ENCODE results near the gene ASH1L.
"Not testable (repeated sequence)": the region's sequence is repeated elsewhere in the genome, so short reads cannot be mapped to it uniquely, and the experiment has no call there.

Gene ASH1L

GRCh38 chr1:155561779-155562580 is 623 bp downstream of the ASH1L start:
- not testable (repeated sequence) for DNase-seq

GRCh38 chr1:155555915-155556314 is 6.7 kb downstream of the ASH1L start:
- no peak for DNase-seq

GRCh38 chr1:155553349-155553748 is 9.3 kb downstream of the ASH1L start:
- no peak for DNase-seq

GRCh38 chr1:155548706-155549105 is 13.9 kb downstream of the ASH1L start:
- DNase-seq: no peak

GRCh38 chr1:155540000-155540874 is 22.4 kb downstream of the ASH1L start:
- no peak for DNase-seq

GRCh38 chr1:155537193-155537592 is 25.4 kb downstream of the ASH1L start:
- DNase-seq: no peak

- no peak for DNase-seq
These were observed 31.0 kb downstream of the ASH1L start for GRCh38 chr1:155531624-155532023.

GRCh38 chr1:155529929-155530328 is 32.7 kb downstream of the ASH1L start:
- DNase-seq: no peak

- no peak for DNase-seq
These were observed 33.5 kb downstream of the ASH1L start for GRCh38 chr1:155529109-155529508.

GRCh38 chr1:155527677-155528076 is 34.9 kb downstream of the ASH1L start:
- DNase-seq: no peak

GRCh38 chr1:155526356-155526755 is 36.2 kb downstream of the ASH1L start:
- no peak for DNase-seq

- DNase-seq: no peak
These were observed 40.5 kb downstream of the ASH1L start for GRCh38 chr1:155522069-155522468.

GRCh38 chr1:155518484-155518883 is 44.1 kb downstream of the ASH1L start:
- no peak for DNase-seq

- DNase-seq: no peak
These were observed 47.9 kb downstream of the ASH1L start for GRCh38 chr1:155514582-155515187.

- DNase-seq: no peak
These were observed 49.2 kb downstream of the ASH1L start for GRCh38 chr1:155513300-155513916.

GRCh38 chr1:155511385-155511784 is 51.2 kb downstream of the ASH1L start:
- DNase-seq: not testable (repeated sequence)

GRCh38 chr1:155509064-155509463 is 53.5 kb downstream of the ASH1L start:
- DNase-seq: no peak

GRCh38 chr1:155507945-155508344 is 54.7 kb downstream of the ASH1L start:
- DNase-seq: no peak

- DNase-seq: not testable (repeated sequence)
These were observed 56.6 kb downstream of the ASH1L start for GRCh38 chr1:155505963-155506362.

GRCh38 chr1:155504207-155504606 is 58.4 kb downstream of the ASH1L start:
- DNase-seq: peak; percentile 17

GRCh38 chr1:155499953-155500639 is 62.5 kb downstream of the ASH1L start:
- peak; percentile 70 for DNase-seq

GRCh38 chr1:155499263-155499662 is 63.3 kb downstream of the ASH1L start:
- DNase-seq: no peak
